HG02973 (cell line): ENCODE results near the gene LRRC4C.
A peak's percentile ranks its signal among the peaks of the same experiment; 100 is the strongest.

Experiments used
- ATAC-seq: cut with Tn5 transposase; IDR thresholded peaks from one replicate; pipeline ENCODE4 v1.9.1; 2021; ENCODE audit warnings: moderate library complexity; ENCODE audit not compliant: unreplicated experiment

LRRC4C gene

DNA sequence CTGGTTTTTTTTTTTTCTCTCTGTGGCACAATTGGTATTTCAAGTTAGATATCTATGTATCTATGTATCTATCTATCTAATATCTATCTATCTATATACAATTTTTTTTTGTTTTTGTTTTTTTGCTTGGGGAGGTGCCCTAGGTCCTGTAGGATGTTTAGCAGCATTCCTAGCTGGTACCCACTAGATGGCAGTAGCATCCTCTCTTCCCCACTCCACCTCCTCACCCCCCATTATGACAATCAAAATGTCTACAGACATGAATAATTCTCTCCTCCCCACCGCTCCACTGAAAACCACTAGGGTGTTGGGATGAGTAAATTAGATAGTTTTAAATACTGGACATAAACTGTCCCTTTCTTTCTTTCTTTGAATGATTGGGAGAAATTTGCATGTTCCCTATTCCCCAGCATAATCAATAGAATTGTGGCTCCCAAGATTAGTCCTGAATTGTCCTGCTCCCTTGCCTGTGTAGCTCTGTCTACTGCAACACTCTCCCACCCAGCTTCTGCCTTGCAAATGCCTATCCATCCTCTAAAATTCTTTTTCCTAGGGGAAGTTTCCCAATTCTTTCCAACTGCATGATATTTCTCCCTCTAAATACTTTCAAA lies 1152.4 kb downstream of the LRRC4C start:
- no peak for ATAC-seq

DNA sequence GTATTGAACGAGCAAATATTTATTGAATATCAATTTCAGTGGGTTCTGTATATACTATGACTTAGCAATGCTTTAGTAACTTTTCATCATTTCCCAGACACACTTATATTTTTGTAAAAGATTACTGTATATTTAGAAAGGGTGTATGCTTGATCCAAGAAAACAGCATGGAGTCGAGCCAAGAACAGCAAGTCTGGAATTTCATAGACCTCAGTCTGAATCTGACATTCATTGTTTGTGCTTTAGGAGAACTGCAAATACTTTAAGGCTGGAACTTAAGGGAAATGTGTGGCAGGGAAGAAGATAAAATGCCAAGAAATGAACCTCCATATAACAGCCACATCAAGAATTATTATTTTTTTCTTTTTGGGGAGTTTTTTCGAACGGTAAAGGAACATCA lies 1156.8 kb downstream of the LRRC4C start:
- no peak for ATAC-seq

DNA sequence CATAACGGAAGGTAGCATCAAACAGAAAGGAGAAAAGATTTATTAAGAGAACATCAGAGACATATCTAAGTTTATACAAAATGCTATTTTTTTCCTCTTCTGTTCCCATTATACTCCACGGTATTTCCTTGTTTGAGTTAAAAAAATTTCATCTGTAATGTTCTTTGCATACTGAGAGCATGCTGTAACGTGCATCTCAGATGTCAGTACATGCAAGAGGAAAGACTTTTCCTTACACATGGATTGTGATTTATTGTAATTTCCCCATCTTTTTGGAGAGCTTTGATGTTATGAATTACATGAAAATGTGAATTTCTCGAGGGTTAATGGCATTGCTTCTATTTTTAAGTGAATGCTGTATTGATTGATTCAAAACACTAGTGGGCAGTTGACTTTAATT lies 1164.0 kb downstream of the LRRC4C start:
- no peak for ATAC-seq

DNA sequence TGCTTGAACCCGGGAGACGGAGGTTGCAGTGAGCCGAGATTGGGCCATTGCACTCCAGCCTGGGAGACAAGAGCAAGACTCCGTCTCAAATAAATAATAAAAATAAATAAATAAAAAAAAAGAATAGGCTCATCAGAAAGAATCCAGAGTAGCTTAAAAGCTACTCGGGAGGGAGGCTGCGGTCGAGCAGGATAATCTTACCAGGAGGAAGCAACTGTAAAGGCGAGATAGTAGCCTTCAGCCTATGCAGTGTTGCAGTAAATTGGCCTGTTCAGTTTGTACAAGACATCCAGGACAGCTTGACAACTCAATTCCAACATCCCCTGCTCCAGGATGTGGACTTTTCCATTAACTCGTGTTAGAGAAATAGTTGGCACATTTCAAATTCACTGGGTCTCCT lies 1164.7 kb downstream of the LRRC4C start:
- ATAC-seq, result no peak

DNA sequence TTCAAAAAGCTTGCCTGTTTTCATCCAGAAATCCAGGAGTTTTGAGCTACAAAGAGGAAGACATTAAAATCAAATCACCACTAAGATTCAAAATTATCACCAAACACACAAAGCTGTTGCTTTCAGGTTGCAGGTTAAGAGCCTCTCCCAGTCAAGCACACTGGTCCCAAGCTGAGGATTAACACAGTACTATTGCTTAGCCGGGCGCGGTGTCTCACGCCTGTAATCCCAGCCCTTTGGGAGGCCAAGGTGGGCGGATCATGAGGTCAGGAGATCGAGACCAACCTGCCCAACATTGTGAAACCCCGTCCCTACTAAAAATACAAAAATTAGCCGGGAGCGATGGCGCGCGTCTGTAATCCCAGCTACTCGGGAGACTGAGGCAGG lies 1165.1 kb downstream of the LRRC4C start:
- ATAC-seq, result peak; percentile 6

DNA sequence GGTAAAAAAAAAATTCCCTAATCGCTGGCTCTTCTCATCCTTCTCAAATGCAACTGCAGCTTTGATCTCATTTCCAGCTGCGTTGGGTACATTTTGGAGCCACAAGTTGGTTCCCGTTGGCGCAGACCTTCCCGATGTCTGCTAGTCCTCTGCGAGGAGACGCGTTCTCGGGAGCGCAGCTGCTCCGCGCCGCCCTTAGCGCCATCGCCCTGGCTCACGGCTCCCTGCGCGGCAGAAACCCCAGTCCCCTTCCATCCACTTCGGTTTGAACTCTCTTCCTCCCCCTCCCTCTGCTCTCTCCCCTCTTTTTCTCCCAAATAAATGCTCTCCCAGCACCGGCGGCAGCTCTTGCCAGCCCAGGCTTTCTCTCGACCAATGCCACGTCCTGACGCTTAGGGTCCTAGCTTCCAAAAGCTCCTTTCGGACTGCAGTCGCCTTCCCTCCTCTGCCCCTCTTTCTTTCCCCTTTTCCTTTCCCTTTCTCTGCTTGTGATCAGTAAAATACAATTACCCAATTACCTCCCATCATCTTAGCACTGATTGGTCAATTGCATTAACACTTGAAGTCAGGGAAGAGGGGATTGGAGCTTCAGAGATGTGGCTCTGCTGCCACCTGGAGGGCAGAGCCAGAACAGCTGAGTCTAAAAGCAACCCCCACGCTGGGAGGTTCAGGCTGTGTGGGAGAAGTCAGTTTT lies 1165.7 kb downstream of the LRRC4C start:
- peak; percentile 94 for ATAC-seq

DNA sequence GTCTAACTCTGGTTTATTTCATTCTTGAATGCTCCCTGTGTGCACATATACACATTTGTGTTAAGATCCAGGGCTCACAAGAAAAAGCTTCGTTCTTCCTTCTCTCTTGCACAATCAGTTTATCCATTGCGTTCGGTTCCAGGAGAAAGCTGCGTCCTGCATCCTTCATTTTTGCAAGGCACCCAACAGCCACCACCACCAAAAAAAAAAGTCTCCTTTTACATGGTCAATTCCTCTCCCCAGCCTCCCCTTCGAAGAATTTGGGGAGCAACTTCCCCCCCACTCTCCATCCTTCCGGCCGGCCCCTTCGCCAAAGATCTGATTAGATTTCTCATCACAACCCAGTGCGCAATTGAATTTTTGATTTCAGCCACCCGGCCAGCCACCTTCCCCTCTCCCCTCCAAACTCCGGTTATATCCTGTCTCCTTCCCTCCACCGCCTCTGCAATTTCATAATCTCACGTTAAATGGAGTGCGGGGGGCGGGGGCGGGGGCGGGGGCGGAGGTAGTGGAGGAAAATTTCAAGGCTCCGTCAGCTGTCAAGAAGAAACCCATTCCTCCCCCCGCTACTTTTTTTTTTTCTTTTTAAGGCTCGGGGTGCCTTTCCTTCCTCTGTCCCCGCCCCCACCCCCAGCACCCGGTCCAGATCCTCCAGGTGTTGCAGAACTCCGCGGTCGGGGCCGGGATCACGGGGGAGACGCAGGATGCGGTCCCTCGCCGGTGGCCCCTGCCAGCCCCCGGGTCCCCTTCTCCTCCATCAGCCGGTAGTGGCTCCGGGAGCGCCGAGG lies 1166.5 kb downstream of the LRRC4C start:
- ATAC-seq, result no peak

DNA sequence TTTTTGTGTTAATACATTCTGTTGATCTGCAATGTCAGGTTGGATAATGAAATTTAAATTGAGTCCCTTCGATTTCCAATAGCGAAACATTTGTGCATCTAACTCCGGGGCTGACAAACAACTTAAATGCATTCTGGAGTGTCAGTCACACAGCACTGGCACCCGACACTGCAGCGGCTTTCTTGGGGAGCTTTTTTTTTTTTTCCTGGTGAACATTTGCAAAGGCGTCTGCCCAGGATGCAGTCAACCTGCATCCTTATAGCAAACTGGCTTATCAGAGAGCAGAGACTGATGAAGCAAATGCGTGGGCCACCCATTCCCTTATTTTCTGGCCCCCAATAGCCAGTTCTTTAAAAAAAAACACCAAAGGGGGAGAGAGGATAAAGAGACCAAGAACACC lies 1167.7 kb downstream of the LRRC4C start:
- no peak for ATAC-seq

DNA sequence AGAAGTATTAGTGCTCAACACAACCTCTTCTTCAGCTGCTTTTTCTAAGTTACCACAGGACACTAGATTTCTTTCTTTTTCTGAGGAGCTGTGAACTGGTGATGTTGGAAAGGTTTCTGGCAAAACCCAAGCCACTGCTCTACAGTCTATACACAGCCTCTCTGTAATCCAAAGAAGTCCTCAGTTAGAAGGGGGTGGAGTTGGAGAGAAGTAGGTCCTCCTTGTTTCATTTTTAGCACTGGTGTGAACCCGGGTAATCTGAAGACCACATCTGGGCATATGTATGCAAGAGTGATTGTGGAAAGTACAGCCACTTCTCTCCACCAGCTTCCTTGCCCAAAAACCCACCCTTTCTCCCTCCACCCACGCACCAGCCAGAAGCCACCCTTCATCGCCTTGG lies 1168.1 kb downstream of the LRRC4C start:
- no peak for ATAC-seq

DNA sequence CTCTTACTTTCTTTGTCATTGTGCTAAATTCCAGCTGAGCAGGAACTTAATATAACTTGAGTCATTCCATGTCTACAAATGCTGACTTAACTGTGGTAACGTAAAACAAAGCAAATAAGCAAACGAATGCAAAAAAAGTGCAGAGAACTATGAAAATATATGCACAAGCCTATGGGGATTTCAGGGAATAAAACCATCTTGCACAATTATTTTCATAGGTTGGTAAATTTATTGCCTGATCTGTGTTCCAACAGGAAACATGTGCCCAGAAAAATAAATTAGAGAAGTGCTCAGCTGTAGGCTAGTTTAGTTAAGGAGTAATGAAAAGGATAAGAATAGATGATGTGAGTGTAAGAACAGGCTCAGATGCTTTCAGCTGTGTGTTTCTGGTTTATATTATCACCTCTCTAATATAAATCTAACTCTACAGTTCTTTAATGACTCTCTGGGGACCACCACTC lies 1169.3 kb downstream of the LRRC4C start:
- ATAC-seq, result no peak

DNA sequence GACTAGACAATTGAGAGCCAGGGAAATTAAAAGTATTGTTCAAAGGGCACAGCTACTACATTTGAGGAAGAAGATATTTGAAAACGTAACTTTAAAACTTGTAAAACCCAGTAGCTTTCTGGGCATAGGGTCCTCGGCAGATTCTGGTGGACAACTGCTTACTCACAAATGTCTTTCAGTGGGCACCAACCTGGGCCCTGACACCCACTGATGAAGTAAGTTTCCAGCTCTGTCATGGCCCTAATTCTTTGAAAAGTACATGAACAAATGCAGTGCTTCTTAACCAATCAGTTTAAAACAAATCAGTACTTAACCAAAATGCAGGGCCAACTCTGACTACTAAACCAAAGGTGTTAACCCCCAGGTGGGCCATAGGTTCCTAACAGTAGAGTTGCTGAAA lies 1170.1 kb downstream of the LRRC4C start:
- no peak for ATAC-seq

DNA sequence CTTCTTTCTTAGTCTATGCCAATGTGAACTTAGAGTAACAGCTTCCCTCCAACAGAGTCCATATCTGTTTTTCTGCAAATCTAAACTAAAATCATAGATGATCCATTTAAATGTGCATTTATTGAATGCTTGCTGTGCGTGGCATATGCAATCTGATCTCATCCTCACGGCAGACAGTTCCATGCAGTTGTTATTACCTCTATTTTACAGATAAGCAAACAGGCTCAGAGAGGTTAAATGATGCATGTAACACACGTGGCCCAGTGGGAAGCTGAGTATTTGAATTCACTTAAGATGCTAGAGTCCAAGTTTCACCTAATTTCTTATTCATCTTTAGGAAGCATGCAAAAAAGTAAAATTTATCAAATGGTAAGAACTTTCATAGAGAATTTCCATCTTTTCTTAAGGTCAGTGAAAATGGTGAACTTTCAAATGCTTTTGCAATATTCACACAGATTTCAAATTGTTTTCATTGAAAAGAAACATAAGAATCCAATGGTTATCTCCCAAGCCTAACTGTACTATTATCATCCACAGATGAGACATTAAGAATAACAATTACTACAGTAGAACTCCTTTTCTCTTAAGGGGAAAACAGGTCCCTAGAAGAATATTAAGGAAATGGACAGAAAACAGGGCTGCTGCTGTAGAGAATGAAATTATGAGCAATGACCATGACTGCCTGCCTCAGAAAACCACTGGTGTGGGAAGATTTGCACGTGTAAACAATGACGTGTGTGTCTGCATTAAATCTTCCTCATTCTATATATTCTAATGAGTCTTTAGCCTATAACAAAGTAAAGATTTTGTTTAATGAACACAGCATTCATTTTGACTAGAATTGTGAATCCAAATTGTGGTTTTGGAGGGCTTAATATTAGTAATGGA lies 1171.3 kb downstream of the LRRC4C start:
- no peak for ATAC-seq

DNA sequence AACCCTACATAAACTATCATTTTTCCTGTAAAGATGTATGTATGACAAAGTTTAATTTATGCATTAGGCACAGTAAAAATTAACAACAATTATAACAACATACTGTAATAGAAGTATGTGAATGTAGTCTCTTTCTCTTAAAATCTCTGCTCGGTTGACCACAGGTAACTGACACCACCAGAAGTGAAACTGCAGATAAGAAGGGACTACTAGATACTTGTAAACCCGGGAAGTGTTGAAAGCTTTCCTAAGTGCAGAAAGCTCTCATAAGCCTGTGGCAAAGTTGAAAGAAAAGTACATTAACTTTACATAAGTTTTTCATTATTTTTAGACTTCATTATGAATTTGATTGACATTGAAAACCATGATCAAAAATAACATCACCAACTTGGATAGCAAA lies 1173.3 kb downstream of the LRRC4C start:
- ATAC-seq, result no peak

DNA sequence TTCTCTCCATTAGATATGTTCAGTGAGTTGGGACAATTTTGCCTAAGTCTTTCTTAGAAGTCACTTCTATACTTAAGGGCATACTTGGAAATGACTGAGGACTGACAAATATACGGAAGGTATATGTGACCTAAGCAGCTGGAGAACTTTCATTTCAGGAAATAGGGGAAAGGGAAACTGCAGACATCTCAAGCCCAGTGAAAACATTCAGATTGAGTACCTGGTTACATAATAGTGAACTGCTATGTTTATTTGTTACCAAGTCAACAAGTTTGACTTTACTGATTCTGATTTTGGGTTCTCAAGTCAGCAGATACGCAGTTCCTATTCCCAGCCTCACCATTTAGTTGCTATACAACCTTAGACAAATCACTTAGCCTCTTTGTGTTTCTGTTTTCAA lies 1173.9 kb downstream of the LRRC4C start:
- ATAC-seq, result no peak

DNA sequence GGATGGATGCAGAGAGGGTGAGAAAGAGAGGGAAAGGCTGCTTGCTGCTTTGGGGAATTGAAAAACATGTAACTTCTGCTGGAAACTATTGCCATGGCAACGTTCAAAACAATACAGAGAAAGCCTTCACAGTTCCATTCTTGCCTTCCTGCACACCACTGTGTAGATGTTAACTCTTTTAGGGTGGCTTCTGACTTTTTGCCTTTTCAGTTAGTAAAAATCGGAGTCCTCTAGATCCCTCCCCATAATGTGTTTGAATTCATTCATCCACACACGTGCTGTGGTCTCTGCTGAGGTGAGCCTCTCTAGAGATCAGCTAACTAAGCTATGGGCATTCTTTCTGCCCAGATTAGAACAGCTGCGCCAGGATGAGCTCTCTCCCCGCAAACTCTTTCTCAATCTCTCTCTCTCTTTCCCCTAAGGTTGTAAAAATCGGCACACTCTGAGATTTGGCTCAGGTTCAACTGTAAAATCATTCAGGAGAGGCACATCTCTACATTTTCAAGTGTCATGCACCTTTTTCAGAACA lies 1178.3 kb downstream of the LRRC4C start:
- no peak for ATAC-seq

DNA sequence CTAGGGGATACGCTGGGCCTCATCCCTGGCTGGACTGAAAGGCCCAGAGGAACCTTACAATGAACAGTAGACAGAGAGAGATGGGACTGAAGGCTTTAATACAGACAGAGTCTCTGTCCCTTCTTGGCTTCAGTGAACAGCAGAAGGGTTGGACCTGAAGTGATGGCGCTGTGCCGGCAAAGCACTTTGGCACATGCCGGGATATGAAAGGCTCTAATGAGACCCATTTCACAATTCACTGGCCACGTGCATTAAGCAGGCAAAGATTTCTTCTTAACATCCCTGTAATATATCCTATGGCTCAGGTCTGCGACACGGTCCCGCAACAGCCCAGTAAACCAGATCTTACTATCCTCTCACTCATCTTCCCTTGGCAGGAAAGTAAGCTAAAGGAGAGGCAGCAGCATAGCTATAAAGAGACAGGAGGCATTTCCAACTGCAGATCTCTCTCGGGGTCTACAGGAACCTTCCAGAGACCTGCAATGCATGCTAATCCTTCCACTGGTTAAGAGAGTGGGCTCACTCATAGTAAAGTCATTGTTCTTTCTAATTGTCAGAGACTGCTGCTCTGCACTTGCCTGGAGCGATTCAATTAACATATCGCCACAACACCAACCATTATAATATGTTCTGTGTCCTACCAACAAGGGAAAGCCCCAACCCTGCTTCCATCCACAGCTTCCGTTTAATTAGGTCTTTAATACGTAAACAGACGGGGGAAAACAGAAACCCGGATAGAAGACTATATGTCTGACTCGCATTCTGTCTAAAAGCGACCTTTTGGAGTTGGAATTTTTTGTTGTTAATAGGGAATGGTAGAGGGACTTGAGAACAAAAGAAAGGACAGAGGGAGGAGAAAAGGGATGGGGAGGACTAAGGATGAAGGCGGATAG lies 1179.0 kb downstream of the LRRC4C start:
- no peak for ATAC-seq

DNA sequence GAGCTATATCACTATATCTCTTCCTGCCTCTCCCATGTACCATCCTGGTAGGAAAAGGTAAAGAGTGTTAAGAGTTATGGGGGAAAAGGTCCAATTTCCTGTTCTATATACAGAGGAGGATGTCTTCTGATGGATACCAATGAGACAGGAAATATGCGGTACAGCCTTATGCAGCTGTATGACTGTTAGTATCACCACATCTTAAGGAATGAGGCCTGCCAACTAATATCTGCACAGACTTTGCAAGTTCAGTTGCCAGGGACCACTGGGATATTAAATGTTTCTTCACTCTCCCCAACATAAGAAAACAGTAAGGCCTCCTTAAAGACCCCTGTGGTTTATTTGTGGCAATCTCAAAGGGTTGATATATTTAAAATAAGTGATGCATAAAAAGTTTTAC lies 1182.5 kb downstream of the LRRC4C start:
- ATAC-seq, result no peak

DNA sequence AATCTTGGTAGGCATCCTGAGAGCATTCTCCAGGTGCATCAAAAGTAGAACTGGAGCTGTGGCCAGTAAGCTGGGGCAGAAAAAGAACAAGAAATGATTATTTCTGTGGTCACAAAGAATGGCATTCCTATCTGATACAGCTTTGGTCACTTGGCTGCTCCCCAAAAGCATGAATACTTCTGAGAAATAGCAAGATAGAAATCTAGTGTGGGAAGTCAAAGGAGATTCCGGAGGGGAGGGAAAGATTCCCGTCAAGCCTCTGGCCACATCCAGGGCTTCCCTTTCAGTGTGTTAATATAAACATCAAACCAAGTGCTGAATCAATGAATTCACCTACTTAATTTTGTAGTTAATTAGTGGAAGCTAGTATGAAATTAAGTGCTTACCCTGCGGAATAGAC lies 1185.4 kb downstream of the LRRC4C start:
- ATAC-seq, result no peak

DNA sequence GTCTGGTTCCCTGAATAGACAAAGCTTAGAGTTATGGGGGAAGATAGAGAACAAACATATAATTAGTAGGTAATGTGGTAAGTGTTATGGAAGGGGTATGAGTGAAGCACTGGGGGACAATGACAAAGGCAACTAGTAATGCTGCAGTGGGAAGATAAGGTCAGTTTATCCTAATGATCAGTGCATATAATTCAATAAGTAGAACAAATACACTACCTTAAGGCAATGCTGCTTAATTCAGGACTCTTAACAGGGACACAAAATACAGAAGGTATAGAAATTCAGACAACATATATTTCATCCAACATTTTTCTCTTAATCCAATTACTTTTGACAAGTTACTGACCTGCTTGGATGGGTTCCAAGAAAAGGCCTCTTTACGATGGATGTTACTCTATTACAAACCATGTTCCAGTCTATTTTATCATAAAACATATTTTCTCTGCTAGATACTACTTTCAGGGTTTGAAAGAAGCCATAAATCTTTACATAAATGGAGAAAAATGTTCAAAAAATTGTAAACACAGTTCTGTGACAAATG lies 1186.2 kb downstream of the LRRC4C start:
- no peak for ATAC-seq

DNA sequence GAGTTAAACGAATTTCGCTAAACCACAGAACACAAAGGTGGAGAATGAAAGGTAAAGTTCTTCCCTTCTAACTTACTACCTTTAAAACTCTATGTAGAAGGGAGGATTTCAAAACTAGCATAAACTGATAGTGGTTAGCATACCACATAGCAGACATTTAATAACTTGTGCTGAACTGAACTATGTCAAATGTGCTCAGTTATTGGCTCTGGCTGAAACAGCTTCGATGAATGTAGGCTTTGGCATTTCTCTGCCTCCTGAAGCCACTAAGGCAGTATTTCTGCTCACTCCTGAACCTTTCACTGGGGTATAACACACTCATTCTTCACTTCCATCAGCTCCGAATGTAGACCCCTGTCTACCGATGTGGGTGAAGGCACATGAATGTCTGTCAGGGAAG lies 1188.1 kb downstream of the LRRC4C start:
- no peak for ATAC-seq
